ENCODE measurements around the gene ZNF618. TPM values are rescaled to one million over a fixed set of nuclear protein-coding genes. Genes with fewer than 3 reads are reported as not detected.

The ZNF618 gene
- total and polyA plus RNA-seq, 2 experiments from 2014 or later = 12.1 to 22.1 TPM

- H3K27ac Mint-ChIP-seq = no peak overlapping the region
- Histone ChIP-seq H4K20me1 (replicated peaks; ENCODE audit: insufficient read depth) (0 out of 2 replicates have a peak, but pooled peaks cover 3% of the 10 kb centered on the region), H3K4me1 (ENCODE audit: insufficient read depth) (peaks cover 37% of the 10 kb centered on the region), H3K9me2 (ENCODE audit: insufficient read depth) (no peaks in the 10 kb centered on the region), H3F3A (replicated peaks; ENCODE audit: low read depth) (no peaks in the 10 kb centered on the region), H3K36me3 (ENCODE audit: insufficient read depth) (no peaks in the 10 kb centered on the region), H2AFZ (no peak overlapping the region), H3K27ac (ENCODE audit: low read depth) (no peak overlapping the region), H3K4me2 (no peak overlapping the region), H3K4me3 (no peak overlapping the region), H3K27me3 (ENCODE audit: insufficient read depth) (peaks cover 11% of the 10 kb centered on the region), H3K79me2 (replicated peaks; ENCODE audit: insufficient read depth) (peaks cover 73% of the 10 kb centered on the region)
- no peak for DNase-seq (ENCODE audit: low spot score)
- H3K27me3 Mint-ChIP-seq (ENCODE audit: insufficient read depth, low read depth, poor library complexity) = peaks cover 7% of the 10 kb centered on the region
- no peak overlapping the region for H3K4me3 Mint-ChIP-seq
- peaks cover 56% of the 10 kb centered on the region for H3K4me1 Mint-ChIP-seq
- H3K9me3 Mint-ChIP-seq = no peaks in the 10 kb centered on the region
- ATAC-seq = no peak
- TF ChIP-seq STAT1 (IDR thresholded peaks at IDR 0.05; ENCODE audit: unreplicated experiment) (no peak), ZNF114 (CRISPR knock-in tag; IDR thresholded peaks at IDR 0.05) (no peak), CTCF (conservative IDR thresholded peaks at IDR 0.05; ENCODE audit: low read depth in 2 of 2) (no peak), ETS1 (IDR thresholded peaks at IDR 0.05) (no peak), ZNF462 (CRISPR knock-in tag; IDR thresholded peaks at IDR 0.05) (no peak), EZH2phosphoT487 (IDR thresholded peaks at IDR 0.05; ENCODE audit: unreplicated experiment) (no peak), JUNB (IDR thresholded peaks at IDR 0.05; ENCODE audit: unreplicated experiment) (no peak), POLR2AphosphoS5 (IDR thresholded peaks at IDR 0.05; ENCODE audit: low read depth) (no peak), NANOG (IDR thresholded peaks at IDR 0.05; ENCODE audit: borderline replicate concordance) (no peak), ZNF331 (CRISPR knock-in tag; IDR thresholded peaks at IDR 0.05; ENCODE audit: low read depth) (no peak)
- no peaks in the 10 kb centered on the region for H3K36me3 Mint-ChIP-seq (ENCODE audit: low read depth)
These were observed 3.2 kb downstream of the ZNF618 start for GRCh38 chr9:113879318-113879717.
